Measurements from ENCODE around the gene CYP3A7.

- TF ChIP-seq POLR2A (IDR thresholded peaks at IDR 0.05): no peak
- TF ChIP-seq, protein P1, sequence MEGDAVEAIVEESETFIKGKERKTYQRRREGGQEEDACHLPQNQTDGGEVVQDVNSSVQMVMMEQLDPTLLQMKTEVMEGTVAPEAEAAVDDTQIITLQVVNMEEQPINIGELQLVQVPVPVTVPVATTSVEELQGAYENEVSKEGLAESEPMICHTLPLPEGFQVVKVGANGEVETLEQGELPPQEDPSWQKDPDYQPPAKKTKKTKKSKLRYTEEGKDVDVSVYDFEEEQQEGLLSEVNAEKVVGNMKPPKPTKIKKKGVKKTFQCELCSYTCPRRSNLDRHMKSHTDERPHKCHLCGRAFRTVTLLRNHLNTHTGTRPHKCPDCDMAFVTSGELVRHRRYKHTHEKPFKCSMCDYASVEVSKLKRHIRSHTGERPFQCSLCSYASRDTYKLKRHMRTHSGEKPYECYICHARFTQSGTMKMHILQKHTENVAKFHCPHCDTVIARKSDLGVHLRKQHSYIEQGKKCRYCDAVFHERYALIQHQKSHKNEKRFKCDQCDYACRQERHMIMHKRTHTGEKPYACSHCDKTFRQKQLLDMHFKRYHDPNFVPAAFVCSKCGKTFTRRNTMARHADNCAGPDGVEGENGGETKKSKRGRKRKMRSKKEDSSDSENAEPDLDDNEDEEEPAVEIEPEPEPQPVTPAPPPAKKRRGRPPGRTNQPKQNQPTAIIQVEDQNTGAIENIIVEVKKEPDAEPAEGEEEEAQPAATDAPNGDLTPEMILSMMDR (IDR thresholded peaks at IDR 0.05): no peak
- TF ChIP-seq EP300 (IDR thresholded peaks at IDR 0.05): no peak
Measured at GRCh38 chr7:99672573-99672972, 62.4 kb downstream of the CYP3A7 start.
